Measurements from ENCODE around the gene ANKRD42.

DNA sequence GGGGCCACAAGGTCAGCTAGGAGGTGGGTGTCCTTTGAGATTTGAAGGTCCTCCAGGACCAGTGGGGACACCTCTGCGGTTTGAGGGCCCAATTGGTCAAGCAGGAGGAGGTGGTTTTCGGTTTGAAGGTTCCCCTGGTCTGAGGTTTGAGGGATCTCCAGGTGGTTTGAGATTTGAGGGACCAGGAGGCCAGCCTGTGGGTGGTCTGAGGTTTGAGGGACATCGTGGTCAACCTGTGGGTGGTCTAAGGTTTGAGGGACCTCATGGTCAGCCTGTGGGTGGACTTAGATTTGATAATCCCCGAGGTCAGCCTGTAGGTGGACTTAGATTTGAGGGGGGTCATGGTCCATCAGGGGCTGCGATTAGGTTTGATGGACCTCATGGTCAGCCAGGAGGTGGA, 24.8 kb upstream of the ANKRD42 start:
- TF ChIP-seq, protein P1, sequence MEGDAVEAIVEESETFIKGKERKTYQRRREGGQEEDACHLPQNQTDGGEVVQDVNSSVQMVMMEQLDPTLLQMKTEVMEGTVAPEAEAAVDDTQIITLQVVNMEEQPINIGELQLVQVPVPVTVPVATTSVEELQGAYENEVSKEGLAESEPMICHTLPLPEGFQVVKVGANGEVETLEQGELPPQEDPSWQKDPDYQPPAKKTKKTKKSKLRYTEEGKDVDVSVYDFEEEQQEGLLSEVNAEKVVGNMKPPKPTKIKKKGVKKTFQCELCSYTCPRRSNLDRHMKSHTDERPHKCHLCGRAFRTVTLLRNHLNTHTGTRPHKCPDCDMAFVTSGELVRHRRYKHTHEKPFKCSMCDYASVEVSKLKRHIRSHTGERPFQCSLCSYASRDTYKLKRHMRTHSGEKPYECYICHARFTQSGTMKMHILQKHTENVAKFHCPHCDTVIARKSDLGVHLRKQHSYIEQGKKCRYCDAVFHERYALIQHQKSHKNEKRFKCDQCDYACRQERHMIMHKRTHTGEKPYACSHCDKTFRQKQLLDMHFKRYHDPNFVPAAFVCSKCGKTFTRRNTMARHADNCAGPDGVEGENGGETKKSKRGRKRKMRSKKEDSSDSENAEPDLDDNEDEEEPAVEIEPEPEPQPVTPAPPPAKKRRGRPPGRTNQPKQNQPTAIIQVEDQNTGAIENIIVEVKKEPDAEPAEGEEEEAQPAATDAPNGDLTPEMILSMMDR (IDR thresholded peaks at IDR 0.05; ENCODE audit: extremely low read depth in 1 of 2, insufficient read depth in 1 of 2, low read depth in 1 of 2, low read length in 2 of 2), result no peak
- no peak for TF ChIP-seq JUN (IDR thresholded peaks at IDR 0.05; ENCODE audit: borderline replicate concordance, insufficient read depth, insufficient read length, low read depth)
- TF ChIP-seq EZH2 (IDR thresholded peaks at IDR 0.05; ENCODE audit: borderline replicate concordance, low read depth, low read length, severe bottlenecking), result no peak
